NCI-H446 treated with DMSO at 0.1 percent for 48 hours (cell line): ENCODE measurements around the gene TRPC4AP.
"Not testable (repeated sequence)": the region's sequence is repeated elsewhere in the genome, so short reads cannot be mapped to it uniquely, and the experiment has no call there.

ENCODE experiments used
- DNase-seq: peaks from one replicate; lab custom pipeline; 2025; lab: John Stamatoyannopoulos, UW

Gene TRPC4AP

DNA sequence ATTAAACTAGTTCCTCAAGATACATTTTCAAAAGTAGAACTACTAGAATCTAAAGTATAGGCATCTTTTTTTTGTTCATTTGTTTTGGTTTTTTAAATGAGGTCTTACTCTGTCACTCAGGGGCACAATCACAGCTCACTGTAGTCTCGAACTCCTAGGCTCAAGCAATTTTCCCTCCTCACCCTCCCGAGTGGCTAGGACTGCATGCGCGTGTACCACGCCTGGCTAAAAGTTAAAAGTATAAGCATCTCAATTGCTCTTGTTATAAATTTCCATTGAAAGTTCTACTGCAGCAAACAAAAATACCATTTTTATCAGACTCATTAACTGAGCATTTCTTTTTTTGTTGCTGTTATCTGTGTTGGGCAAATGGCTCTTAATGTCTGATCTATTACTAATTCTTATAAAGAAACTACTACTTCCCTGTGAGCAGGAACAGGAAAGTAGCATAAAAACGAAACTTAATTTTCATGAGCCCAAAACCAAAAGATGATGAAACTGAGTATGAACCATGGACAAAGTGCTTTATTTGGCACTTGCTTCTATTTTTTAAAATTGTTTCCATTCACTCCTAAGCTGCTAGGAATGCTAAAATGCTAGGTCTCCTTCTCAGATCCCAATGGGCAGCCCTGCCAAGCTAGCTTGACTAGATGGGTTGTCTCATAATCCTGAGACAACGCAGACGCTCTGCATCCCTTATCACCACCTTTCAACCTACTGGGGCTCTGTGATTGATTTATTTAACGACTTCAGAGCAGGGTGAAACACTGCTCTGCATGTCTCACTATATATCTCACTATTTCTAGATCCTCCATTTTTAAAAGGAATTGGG is 36.9 kb downstream of the TRPC4AP start:
- DNase-seq = no peak

DNA sequence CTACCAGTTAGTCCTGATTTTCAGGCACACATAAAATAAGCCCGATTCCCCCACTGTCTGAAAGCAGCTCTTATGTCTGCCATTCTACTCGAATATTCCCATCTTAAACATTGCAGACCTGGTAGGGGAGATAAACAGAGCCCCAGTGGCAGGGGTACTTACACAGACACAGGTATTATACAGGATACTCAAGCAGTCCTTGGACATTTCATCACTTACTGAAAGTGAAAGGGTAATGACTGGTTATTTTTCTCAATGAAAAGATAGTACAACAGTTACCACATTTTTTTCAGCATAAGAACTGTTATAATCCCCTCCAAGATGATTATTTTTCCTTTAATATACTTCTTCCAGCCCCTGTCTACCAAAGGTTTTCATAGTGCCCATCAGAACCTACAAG is 37.8 kb downstream of the TRPC4AP start:
- DNase-seq = no peak

DNA sequence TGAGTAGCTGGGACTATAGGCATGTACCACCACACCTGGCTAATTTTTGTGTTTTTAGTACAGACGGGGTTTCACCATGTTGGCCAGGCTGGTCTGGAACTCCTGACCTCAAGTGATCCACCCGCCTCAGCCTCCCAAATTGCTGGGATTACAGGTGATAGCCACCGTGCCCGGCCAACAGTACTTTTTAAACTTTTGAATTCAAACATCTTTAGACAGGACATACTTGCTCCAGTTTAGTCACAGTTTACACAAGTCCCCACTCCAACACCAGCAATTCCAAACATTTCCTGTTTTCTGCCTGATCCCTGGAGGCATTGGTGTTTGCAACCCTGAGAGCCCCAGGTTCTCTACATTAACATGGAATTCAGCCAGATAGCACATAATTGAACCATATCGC is 40.0 kb downstream of the TRPC4AP start:
- DNase-seq = not testable (repeated sequence)

DNA sequence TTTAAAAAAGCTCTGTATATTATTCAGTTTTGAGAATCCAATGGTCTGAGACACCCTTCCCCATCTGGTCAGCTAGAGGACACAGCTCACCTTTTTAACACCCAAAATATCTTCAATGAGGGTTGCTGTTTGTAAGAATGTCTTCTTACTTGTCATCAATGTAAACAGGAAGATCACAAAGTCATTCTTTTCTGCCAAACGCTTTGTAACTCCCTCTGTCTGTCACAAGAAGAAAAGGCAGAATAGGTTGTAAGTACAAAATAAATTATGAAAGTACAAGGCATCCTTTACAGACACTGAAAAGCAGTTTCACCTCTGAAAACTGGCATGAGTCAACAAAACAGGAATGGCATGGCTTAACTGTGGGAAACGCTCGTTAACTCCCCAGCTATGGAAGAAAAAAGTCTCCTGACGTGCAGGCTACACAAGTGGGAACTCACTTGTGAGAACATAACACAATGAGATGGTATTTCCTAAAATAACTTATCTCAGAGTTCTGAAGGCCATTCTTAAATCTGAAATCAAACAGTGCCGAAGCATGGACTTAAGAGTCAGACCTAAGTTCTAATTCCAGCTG is 42.7 kb downstream of the TRPC4AP start:
- no peak for DNase-seq

DNA sequence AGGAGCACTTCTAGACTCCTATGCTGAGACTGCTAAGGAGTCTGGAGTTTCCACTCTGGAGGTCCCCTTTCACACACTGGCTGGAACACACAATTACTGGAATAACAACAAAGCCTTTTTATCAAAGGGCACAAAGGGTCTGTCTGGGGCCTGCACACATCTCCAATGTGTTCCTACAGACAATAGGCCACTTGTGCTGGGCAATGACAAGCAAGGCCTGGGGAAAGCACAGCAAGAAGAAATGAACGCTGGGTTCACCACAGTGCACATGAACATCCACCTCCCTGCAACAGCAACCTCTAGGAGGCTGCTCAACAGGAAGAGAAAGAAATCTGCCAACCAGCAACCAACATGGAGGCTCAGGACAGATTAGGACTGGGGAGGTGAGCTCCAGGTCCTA is 43.9 kb downstream of the TRPC4AP start:
- DNase-seq = no peak

DNA sequence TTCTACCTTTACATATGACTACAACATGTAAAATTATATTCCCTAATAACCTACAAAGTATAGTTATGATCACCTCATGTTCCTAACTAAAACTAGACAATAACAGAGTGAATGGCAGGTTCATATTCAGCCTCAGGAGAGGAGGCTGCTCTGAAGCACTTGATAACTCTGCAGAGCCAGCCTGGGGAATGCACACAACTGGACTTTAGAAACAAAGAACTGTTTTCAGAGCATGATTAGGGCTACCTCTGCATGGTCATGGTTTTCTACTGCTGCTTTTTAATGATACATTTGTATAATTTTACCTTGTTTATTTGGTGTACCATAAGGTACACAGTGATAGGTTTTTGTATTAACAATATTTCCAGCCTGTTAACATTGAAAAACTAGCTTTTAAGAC is 50.3 kb downstream of the TRPC4AP start:
- DNase-seq = no peak

DNA sequence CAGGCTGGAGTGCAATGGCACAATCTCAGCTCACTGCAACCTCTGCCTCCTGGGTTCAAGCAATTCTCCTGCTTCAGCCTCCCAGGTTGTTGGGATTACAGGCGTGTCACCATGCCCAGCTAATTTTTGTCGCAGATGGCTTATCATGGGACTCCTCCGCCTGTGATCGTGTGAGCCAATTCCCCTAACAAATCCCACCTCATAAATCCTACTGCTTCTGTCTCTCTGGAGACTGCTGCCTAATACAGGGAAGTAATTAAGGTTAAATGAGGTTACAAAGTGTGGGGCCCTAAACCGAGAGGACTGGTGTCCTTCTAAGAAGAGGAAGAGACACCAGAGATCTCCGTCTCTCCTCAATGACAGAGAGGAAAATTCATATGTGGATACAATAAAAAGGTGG is 52.0 kb downstream of the TRPC4AP start:
- no peak for DNase-seq

DNA sequence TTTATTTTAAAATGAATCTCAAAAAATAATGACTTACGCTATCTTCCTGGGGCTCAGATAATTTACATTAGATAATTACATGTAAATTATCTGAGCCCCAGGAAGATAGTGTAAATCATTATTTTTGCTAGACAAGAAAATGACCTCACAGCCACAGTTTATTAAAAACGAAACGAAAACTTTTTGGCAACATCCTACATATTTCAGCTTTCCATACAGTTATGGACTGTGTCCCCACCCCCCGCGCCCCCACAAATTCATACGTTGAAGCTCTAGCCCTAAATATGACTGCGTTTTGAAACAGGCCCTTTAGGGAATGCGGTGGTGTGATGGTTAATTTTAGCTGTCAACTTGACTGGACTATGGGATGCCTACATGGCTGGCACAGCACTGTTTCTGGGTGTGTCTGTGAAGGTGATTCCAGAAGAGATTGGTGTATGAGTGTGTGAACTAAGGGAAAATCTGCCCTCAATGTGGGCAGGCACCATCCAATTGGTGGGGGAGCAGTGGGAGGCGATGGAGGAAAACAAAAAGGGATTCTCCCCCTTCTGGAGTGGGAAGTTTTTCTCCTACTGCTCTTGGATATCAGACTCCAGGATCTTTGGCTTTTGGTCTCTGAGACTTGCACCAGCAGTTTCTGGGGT is 52.6 kb downstream of the TRPC4AP start:
- DNase-seq = no peak

DNA sequence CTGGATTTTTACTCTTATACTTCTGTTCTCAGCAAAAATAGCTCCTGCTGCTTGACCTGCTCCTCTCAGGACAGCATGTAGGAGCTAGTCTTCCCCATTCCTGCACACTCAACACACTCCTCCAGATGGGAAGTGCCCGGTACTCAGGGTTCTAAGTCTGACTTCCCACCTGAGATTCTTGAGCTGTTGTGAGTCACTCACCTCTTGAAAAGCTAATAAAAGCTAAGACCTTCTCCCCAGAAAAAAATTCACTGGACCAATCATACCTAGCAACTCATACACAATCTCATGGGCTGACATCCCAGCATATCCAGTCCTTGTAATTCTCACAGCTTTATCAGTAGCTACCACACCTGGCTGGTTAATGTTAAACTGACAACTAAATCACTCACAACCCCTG is 53.5 kb downstream of the TRPC4AP start:
- no peak for DNase-seq

DNA sequence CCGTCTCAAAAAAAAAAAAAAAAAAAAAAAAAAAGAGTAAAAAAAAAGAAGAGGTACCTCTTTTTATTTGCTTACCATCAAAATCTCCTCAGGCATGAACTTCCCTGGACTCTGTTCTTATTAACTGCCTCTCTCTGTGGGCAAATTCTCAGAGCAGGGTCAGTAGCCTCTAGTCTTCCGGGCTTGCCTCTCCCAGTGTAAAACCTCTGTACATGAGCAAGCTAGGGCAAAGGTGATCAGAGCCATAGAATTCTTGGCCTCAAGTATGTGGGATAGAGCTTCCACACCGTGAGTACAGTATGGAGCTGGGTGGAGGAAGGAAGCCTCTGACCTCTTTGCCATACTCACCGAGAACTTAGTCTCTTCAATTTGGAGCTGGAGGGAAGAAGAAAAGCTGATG is 58.5 kb downstream of the TRPC4AP start:
- no peak for DNase-seq

DNA sequence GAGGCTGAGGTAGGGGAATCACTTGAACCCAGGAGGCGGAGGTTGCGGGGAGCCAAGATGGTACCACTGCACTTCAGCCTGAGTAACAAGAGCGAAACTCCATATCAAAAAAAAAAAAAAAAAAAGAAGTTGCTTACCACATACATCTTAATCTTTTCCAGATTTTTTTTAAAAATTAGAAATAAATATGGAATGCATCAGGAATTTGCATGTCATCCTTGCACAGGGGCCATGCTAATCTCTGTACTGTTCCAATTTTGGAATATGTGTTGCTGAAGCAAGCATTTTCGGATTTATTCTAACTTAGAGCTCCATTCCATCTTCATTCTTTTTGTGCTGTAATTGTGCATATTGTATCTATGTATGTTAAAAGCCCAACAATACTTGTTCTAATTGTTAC is 62.5 kb downstream of the TRPC4AP start:
- no peak for DNase-seq

DNA sequence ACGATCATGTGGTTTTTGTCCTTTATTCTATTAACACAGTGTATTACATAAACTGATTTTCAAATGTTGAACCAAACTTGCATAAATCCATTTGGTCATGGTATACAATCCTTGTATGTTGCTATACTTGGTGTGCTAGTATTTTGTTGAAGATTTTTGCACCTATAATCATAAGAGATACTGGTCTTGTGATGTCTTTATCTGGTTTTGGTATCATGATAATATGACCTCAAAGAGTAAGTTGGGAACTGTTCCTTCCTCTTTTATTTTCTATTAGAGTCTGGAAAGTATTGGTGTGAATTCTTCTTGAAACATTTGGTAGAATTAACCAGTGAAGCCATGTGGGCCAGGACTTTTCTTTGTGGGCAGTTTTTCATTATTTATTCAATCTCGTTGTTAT is 65.3 kb downstream of the TRPC4AP start:
- no peak for DNase-seq

DNA sequence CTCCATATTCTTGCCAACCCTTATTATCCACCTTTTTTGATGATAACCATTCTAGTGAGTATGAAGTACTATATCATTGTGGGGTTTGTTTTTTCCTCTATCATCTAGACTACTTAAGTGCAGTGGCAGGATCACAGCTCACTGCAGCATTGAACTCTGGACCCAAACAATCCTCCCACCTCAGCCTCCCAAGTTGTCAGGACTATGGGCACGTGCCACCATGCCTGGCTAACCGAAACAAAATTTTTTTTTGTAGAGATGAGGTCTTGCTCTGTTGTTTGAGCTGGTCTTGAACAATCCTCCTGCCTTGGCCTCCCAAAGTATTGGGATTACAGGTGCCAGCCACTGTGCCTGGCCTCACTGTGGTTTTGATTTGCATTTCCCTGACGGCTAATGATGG is 67.5 kb downstream of the TRPC4AP start:
- DNase-seq = no peak

DNA sequence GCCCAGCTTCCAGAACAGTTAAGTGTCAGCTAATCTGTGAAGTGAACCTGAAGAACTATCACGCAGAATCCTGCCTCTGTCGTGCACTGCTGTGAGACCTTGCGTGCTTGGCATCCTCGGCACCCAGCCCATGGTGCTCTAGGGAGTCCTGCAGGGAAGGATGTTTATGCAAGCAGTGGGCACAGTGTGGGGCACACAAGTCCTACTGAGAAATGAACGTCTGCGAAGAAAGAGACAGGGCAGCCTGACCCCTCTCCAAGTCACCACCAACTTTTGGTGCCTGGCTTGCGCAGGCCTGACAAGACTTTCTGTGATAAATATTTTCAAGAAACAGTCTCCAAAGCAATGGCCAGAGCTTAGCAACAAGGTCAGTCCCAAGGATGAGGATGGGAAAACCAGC is 69.0 kb downstream of the TRPC4AP start:
- DNase-seq = no peak

DNA sequence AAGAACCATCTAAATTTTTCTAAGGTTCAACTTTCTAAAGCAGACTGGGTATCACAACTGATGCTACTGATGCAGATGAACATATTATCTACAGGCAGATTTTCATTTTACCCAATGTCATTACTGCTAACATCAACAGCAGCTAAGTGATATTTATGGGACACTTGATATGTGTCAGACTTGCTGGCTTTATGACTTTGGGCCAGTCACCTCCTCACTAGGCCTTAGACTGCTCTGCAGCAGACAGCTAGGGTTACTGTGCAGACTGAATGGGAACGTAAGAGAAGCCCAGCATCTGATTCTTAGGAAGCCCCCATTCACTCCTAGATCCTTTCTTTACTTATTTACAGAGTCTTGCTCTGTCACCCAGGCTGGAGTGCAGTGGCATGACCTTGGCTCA is 70.8 kb downstream of the TRPC4AP start:
- DNase-seq = no peak

DNA sequence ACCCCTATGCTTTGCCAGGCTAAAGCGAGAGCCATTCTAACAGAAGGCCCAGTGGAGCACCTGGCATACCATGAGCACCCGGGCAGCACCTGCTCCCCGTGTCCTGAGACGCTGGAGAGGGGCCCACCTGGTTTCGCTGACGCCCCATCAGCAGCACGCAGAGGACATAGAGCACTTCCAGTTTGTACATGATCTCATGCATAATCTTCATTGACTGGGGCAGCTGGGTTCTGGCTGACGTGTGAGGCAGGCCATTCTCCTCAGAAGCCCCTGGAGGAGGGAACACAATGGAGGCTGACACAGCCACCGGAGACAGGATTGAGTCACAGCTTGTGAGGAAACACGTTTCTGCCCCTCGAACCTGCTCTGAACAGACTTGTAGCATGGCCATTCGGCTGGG is 71.5 kb downstream of the TRPC4AP start:
- DNase-seq = no peak

DNA sequence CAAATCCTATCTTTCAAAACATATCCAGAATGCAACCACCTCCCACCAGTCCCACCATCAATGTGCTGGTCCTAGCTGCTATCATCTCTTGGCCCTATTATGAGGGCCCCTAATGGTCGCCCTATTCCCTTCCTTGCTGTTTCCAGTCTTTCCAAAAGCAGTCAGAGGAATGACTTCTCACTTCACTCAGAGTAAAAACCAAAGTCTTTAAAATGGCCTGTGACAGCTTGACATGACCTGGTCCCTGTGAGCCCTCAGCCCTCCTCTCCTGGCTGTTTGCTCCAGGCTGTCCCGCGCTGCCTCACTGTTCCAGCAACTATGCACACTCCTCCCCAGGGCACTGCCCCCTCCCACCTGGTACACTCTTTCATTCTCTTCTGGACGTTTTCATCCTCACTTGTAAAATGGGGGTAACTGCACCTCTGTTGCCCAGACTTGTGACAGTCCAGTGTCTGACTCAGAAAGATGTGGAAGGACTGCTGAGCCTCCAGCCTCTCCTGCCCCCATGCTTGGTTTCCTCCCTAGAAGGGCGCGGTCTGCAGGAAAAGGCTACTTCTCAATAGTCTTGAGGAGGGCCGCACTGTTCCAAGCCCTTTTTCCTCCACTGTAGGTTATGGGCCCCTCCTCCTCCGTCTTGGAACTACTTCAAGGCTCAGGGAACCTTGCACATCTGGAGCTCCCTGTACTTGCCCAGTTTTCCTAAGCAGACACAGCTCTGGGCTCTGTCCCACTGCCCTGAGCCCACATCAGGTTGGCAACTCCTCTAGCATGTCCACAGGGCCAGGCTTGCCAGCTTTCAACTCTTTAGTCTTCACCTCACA is 72.3 kb downstream of the TRPC4AP start:
- DNase-seq = no peak

DNA sequence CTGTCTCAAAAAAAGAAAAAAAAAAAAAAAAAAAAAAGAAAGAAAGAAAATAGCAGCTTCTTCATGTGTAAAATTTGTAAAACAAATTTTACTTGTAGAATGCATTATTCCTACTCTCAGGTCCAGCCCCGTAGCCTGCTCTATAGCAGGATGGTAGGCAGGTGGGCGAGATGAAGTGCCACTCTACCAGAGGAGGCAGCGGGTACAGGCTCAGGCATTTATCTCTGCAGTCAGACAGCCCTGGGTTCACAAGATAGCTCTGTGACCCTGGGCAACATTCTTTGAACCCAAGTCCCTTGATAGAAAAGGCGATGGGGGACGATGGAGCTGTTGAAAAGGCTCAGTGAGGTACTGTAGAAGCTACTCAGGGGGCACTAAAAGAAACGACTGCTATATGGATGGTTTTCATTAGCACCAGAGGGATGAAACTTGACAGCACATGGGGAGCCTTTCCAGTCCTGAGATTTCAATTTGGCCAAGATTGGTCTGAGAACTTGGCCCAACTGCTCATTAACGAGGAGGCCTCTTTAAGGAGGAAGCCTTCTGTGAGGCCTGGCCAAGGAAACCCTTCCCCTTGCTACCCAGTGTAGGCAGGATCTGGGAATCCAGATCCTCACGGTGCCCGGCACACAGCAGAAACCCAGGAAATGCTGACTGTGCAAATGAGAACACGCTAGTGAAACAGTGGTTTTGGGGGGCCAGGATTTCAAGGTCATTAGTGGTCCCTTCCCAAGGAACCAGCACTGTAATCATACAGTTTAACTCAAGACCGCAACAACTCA is 73.8 kb downstream of the TRPC4AP start:
- no peak for DNase-seq

DNA sequence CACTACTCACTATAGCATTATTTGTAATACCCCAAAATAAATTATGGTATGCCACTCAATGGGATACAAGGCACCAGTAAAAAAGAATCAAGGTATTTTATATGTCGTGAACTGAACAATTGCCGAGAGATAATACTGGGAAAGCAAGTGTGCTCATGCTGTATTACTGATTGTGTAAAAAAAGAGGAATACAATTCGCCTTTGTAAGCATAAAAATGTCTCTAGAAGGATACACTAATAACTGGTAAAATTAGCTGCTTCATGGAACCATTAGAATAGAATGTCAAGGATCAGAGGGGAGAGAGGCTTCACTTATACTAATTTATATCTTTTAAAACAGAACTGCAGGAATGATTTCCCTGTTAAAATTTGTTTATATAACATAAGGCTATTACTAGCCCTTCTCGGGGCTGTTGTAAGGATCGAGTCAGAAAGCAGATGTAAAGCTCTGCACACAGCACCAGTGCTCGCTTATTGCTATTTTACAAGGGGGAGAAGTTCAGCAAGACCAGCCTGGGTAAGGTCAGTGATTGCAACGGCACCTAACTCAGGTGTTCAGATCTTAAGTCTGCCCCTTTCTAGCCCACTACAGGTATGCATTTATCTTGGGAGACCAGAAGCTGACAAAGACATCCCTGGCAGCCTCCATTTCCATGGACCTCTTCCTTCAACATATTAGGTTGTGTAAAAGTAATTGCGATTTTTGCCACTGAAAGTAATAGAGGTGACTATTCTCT is 75.3 kb downstream of the TRPC4AP start:
- no peak for DNase-seq

DNA sequence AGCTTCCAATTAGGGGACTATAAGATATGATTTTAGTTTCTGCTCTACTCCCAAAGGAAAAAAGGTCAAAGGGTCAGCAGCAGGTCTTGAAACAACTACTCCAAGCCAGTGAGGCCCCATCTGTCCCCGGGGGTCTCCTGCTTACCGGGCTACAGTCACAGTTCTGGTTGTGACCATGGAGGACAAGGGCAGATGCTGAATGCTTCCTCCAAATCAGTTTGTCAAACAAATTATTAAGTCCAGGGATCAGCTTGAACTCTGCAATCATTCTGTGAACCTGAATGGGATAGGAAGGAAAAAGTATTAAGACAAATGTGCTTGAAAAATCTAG is 76.8 kb downstream of the TRPC4AP start:
- DNase-seq = no peak

DNA sequence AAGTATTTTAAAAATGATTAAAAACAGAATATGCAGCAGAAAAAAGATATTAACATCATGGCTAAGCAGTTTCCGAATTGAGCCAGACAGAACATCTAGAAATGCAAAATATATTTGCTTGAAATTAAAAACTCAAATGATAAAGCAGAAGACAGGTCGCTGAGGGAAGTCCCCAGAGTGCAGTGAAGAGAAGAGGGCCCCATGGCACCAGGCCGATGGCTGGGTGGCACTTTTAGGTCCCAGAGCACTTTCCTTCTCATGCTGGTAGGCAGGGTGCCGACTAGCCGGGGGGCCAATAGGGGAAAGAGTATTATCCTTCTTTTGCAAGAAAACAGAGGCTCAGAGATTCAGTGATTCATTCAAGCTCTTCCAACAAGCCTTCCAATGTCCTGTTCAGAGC is 78.1 kb downstream of the TRPC4AP start:
- DNase-seq = no peak
